K562 (cell line): ENCODE data around the gene NELFA. TPM values are rescaled to one million over a fixed set of nuclear protein-coding genes. Genes with fewer than 3 reads are reported as not detected.

Experiments
- ATAC-seq: fragments of 200-7000 bp; cut with Tn5 transposase; 3 replicates; pipeline ENCODE4 v1.9.1; 2020; ENCODE audit warnings: moderate library complexity
- BruUV-seq: library from RNA; stranded (reverse); fragments of 400-500 nt; replicated peaks from 2 replicates; lab custom pipeline; 2021; lab: Mats Ljungman, UMichigan
- CTCF ChIA-PET: fragments of 300-600 bp; formaldehyde crosslinking; extraction: SDS; loops from one replicate; lab custom pipeline; 2021; ENCODE audit warnings: low intra/inter-chr PET ratio; lab: Yijun Ruan, JAX
- POLR2A ChIA-PET: fragments of 300-600, 350-650 bp; sonication (Branson Sonifier 250); formaldehyde crosslinking; extraction: SDS; loops from one replicate; lab custom pipeline; 2021; ENCODE audit warnings: antibody characterized with exemption, inconsistent platforms; lab: Yijun Ruan, JAX
- DNase-seq, 4 experiments: peaks; one replicate each; pipeline versions ENCODE4 v3.0.0 to v3.0.0-alpha.2; 2011 to 2018; ENCODE audit warnings: low spot score in 3 of 4, mixed read lengths in 3 of 4; ENCODE audit errors: extremely low read depth in 1 of 4
- FAIRE-seq: peaks from 2 replicates; lab custom pipeline; 2011; peaks lifted over from hg19 to GRCh38; lab: Jason Lieb, UNC
- H2AFZ ChIP-seq: 2 replicates; pipeline ENCODE4 v1.6.0; 2011; ENCODE audit warnings: low read depth, low read length, control low read depth, inconsistent platforms
- H3K27ac ChIP-seq: fragments of 200-600 bp; 3 replicates; pipeline ENCODE4 v1.8.0; 2011; ENCODE audit warnings: low read depth, mild to moderate bottlenecking, control low read depth, inconsistent platforms, low read length, moderate library complexity, mixed read lengths; ENCODE audit errors: extremely low read depth
- H3K27me3 ChIP-seq, 2 experiments: fragments of 300-600 bp in 1 of 2; 2 replicates in 1 of 2; 3 replicates in 1 of 2; pipeline versions ENCODE4 v1.6.0 to v1.8.0; 2011; ENCODE audit warnings: inconsistent platforms in 2 of 2, low read length in 2 of 2, mild to moderate bottlenecking in 1 of 2, mixed read lengths in 1 of 2, moderate library complexity in 1 of 2; ENCODE audit not compliant: control insufficient read depth in 2 of 2, insufficient read depth in 2 of 2
- H3K36me3 ChIP-seq: fragments of 300-600 bp; 3 replicates; pipeline ENCODE4 v1.8.0; 2011; ENCODE audit warnings: mild to moderate bottlenecking, low read length, inconsistent platforms; ENCODE audit not compliant: control insufficient read depth, insufficient read depth
- H3K4me1 ChIP-seq, 2 experiments: fragments of 200-600 bp in 1 of 2; replicated peaks in 1 of 2; 2 replicates in 1 of 2; 3 replicates in 1 of 2; pipeline versions ENCODE4 v1.5.1 to v1.8.0; 2011; ENCODE audit warnings: inconsistent platforms in 2 of 2, low read length in 2 of 2, mild to moderate bottlenecking in 1 of 2, mixed read lengths in 1 of 2, moderate library complexity in 1 of 2; ENCODE audit not compliant: control insufficient read depth in 2 of 2, insufficient read depth in 2 of 2
- H3K4me2 ChIP-seq: 2 replicates; pipeline ENCODE4 v1.6.1; 2011; ENCODE audit warnings: low read length, control low read depth, inconsistent platforms, mixed read lengths; ENCODE audit not compliant: insufficient read depth
- H3K4me3 ChIP-seq: fragments of 200-600 bp; sonication (generic), shearing (Covaris generic); 2 replicates; pipeline ENCODE4 v1.5.1; 2016; ENCODE audit warnings: control low read depth, inconsistent platforms
- H3K79me2 ChIP-seq: fragments of 200-600 bp; 3 replicates; pipeline ENCODE4 v1.8.0; 2011; ENCODE audit warnings: low read length, inconsistent platforms; ENCODE audit not compliant: control insufficient read depth, insufficient read depth
- H3K9ac ChIP-seq, 2 experiments: 2 replicates each; pipeline versions ENCODE4 v1.6.0 to v1.6.1; 2011; ENCODE audit warnings: low read depth in 2 of 2, low read length in 2 of 2, control low read depth in 1 of 2, inconsistent platforms in 1 of 2, mild to moderate bottlenecking in 1 of 2, mixed read lengths in 1 of 2; ENCODE audit not compliant: insufficient read depth in 1 of 2
- H3K9me1 ChIP-seq: one replicate; pipeline ENCODE4 v1.6.0; 2011; ENCODE audit warnings: inconsistent platforms, mild to moderate bottlenecking, low read length, moderate library complexity; ENCODE audit not compliant: control insufficient read depth, insufficient read depth
- H3K9me3 ChIP-seq: replicated peaks from 2 replicates; pipeline ENCODE4 v1.5.1; 2011; ENCODE audit warnings: low read depth, low read length, inconsistent platforms; ENCODE audit not compliant: control insufficient read depth, insufficient read depth
- H4K20me1 ChIP-seq: replicated peaks from 2 replicates; pipeline ENCODE4 v1.6.1; 2011; ENCODE audit warnings: low read length, inconsistent platforms, mixed read lengths; ENCODE audit not compliant: control insufficient read depth, insufficient read depth
- CBFB ChIP-seq: sonication (generic); formaldehyde crosslinking; IDR thresholded peaks from 2 replicates; pipeline ENCODE4 v1.4.0; 2020; ENCODE audit warnings: mild to moderate bottlenecking, missing genetic modification reagents
- CCNT2 ChIP-seq: IDR thresholded peaks from 2 replicates; pipeline ENCODE4 v1.6.1; 2011; ENCODE audit warnings: borderline replicate concordance, low read depth, mild to moderate bottlenecking, moderate library complexity, mixed read lengths, low read length; ENCODE audit not compliant: insufficient read length; ENCODE audit errors: extremely low read depth
- SMARCC2 ChIP-seq: fragments of 450-650 bp; IDR thresholded peaks from 2 replicates; pipeline ENCODE4 v1.6.1; 2017; ENCODE audit warnings: antibody characterized with exemption, moderate library complexity, mild to moderate bottlenecking, low read depth
- STAT5A ChIP-seq: IDR thresholded peaks from 2 replicates; pipeline ENCODE4 v1.6.1; 2012; ENCODE audit warnings: low read length, inconsistent platforms, borderline replicate concordance
- TEAD4 ChIP-seq, 2 experiments: sonication (generic) in 1 of 2; formaldehyde crosslinking in 1 of 2; IDR thresholded peaks; 2 replicates each; pipeline versions ENCODE4 v1.6.1 to v1.8.0; 2012 to 2022; ENCODE audit warnings: borderline replicate concordance in 1 of 2, inconsistent platforms in 1 of 2, low read length in 1 of 2, mild to moderate bottlenecking in 1 of 2, missing genetic modification reagents in 1 of 2
- XRCC5 ChIP-seq: fragments of 200-400 bp; formaldehyde crosslinking; IDR thresholded peaks from 2 replicates; pipeline ENCODE4 v1.6.1; 2017; ENCODE audit warnings: low read depth, mild to moderate bottlenecking, low read length
- ZNF311 ChIP-seq: fragments of 250-450 bp; sonication (Bioruptor Pico); IDR thresholded peaks from 2 replicates; pipeline ENCODE4 v1.4.0; 2020; ENCODE audit warnings: mild to moderate bottlenecking, moderate library complexity
- WGBS: fragments of 100-300 bp; shearing (Covaris generic); methylation state at CpG from one replicate; pipeline ENCODE4 v1.1.6; 2016; ENCODE audit warnings: low coverage, mixed read lengths; ENCODE audit not compliant: insufficient coverage; ENCODE audit errors: missing lambda C conversion rate; 5-methylcytosine and 5-hydroxymethylcytosine counted together
- in situ Hi-C: fragments of 300-500 bp; cut with MboI; formaldehyde crosslinking; loops from 4 replicates; pipeline ENCODE4 v1.15.0; 2018; ENCODE audit warnings: inconsistent platforms, mixed read lengths
- intact Hi-C: fragments of 100-400 bp; cut with micrococcal nuclease; formaldehyde crosslinking; loops from 2 replicates; pipeline ENCODE4 v1.14.2; 2022
- polyA plus RNA-seq, 8 experiments: library from polyadenylated mRNA; depleted of rRNA in 4 of 8; stranded (reverse) in 5 of 8; unstranded in 3 of 8; fragments of >200 nt; fragmentation: Nextera tagmentation in 2 of 8; fragmentation: Illumina TruSeq in 1 of 8; extraction: Ambion mirVana in 2 of 8; extraction: Trizol in 1 of 8; gene quantifications; 2 replicates each; pipeline versions ENCODE4 v1.2.1 to v1.2.3, GENCODE V29; 2011 to 2014; ENCODE audit warnings: inconsistent platforms in 1 of 8, missing spikeins in 1 of 8
- total RNA-seq, 7 experiments: library from RNA; depleted of rRNA in 6 of 7; stranded (reverse); fragments of >200 nt in 6 of 7; fragmentation: Illumina TruSeq in 2 of 7; extraction: Trizol in 2 of 7; gene quantifications; 2 replicates each; pipeline versions ENCODE4 v1.2.1 to v1.2.3, GENCODE V29; 2011 to 2021; ENCODE audit warnings: low replicate concordance in 1 of 7
- TF ChIP-seq, protein P1 (sequence below): fragments of 450-650 bp; formaldehyde crosslinking; IDR thresholded peaks from 2 replicates; pipeline ENCODE4 v1.4.0; 2020; ENCODE audit warnings: mild to moderate bottlenecking, moderate library complexity

Gene NELFA
- total and polyA plus RNA-seq, 9 of the 15 experiments (the other 6 are each of a cell fraction or from before 2014, with no cell fraction given): 0.76 to 59.6 (median 14.8) TPM

DNA sequence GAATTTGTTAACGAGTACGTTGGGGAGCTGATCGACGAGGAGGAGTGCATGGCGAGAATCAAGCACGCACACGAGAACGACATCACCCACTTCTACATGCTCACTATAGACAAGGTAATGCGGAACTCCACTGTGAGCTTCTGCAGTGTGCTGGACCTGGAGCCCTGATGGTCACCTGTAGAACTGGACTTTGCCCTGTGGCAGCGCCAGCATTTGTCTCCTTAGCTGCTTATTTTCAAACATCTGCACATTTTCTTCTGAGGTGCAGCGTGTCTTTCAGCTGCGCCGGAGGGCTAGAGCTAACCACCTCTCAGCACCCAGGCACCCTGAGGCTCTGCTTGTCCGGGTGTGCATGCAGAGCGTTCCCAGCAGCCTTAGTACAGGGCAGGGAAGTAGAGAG is 47.7 kb downstream of the NELFA start:
- ChIA-PET CTCF (no interaction called here), POLR2A (interaction anchor here (0.7 to 1.1 kb wide), 2 partner anchors 8 to 272 kb away, joined by 3 read pairs; no protein-coding TSS in a partner anchor)
- Histone ChIP-seq H3K9me3 (no peaks in the 10 kb centered on the region), H3K4me3 (no peak overlapping the region), H4K20me1 (0 out of 2 replicates have a peak, but pooled peaks cover 4% of the 10 kb centered on the region), H3K27ac (no peak overlapping the region), H3K4me1 (peaks cover 10 to 14% of the 10 kb centered on the region in 2 experiments; a peak in 4 of 5 replicates), H3K27me3 (no peaks in the 10 kb centered on the region), H3K9ac (no peak overlapping the region), H3K79me2 (peaks cover 13% of the 10 kb centered on the region), H3K4me2 (no peak overlapping the region), H3K36me3 (peaks cover 95% of the 10 kb centered on the region), H3K9me1 (no peaks in the 10 kb centered on the region), H2AFZ (no peak overlapping the region)
- ATAC-seq (no peak), FAIRE-seq (no peak), DNase-seq (no peak)
- 93% methylated on average over 15 of the region's 15 CpGs for WGBS
- TF ChIP-seq ZNF311 (CRISPR knock-in tag): no peak
- TF ChIP-seq TEAD4 (IDR thresholded peaks at IDR 0.05; ENCODE audit: low read length): no peak
- TF ChIP-seq TEAD4 (CRISPR knock-in tag; IDR thresholded peaks at IDR 0.05; ENCODE audit: borderline replicate concordance): no peak
- no peak for TF ChIP-seq SMARCC2
- no peak for TF ChIP-seq CBFB
- TF ChIP-seq CCNT2: no peak
- TF ChIP-seq, protein P1, sequence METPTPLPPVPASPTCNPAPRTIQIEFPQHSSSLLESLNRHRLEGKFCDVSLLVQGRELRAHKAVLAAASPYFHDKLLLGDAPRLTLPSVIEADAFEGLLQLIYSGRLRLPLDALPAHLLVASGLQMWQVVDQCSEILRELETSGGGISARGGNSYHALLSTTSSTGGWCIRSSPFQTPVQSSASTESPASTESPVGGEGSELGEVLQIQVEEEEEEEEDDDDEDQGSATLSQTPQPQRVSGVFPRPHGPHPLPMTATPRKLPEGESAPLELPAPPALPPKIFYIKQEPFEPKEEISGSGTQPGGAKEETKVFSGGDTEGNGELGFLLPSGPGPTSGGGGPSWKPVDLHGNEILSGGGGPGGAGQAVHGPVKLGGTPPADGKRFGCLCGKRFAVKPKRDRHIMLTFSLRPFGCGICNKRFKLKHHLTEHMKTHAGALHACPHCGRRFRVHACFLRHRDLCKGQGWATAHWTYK (CRISPR knock-in tag): no peak
- no peak for TF ChIP-seq STAT5A
- TF ChIP-seq XRCC5: no peak
- BruUV-seq: no TSS peak
- in situ Hi-C loops (no loop called here), intact Hi-C loops (no loop called here)
